Natural killer cell (primary cell): Measurements from ENCODE around the gene DSTYK. TPM values are rescaled to one million over a fixed set of nuclear protein-coding genes. Genes with fewer than 3 reads are reported as not detected.

Experiments used
- ATAC-seq, 3 donors: fragments of 150-1000 bp in 2 of 3; fragments of 200-7000 bp in 1 of 3; cut with Tn5 transposase; 1 replicate in 1 of 3; 2 replicates in 2 of 3; pipeline ENCODE4 v1.10.0; 2021; ENCODE audit warnings: mild to moderate bottlenecking in 2 of 3, moderate library complexity in 2 of 3
- DNase-seq, 2 donors: peaks; one replicate each; pipeline versions ENCODE4 v3.0.0 to v3.0.0-alpha.2; 2013 to 2021; ENCODE audit warnings: mixed read lengths in 1 of 2
- H3K27ac ChIP-seq: one replicate; pipeline ENCODE4 v1.5.1; 2013; ENCODE audit warnings: mild to moderate bottlenecking, low read length
- H3K27me3 ChIP-seq: one replicate; pipeline ENCODE4 v1.6.1; 2013; ENCODE audit warnings: low read length; ENCODE audit not compliant: control insufficient read depth, insufficient read depth
- H3K36me3 ChIP-seq: one replicate; pipeline ENCODE4 v1.6.1; 2013; ENCODE audit warnings: low read length; ENCODE audit not compliant: control insufficient read depth, insufficient read depth
- H3K4me1 ChIP-seq: one replicate; pipeline ENCODE4 v1.6.1; 2013; ENCODE audit warnings: low read length; ENCODE audit not compliant: control insufficient read depth, insufficient read depth
- H3K4me3 ChIP-seq: one replicate; pipeline ENCODE4 v1.5.1; 2013; ENCODE audit warnings: low read length
- H3K9me3 ChIP-seq: one replicate; pipeline ENCODE4 v1.6.1; 2013; ENCODE audit warnings: low read length; ENCODE audit not compliant: control insufficient read depth, insufficient read depth
- H3K27ac Mint-ChIP-seq, 2 donors: one replicate each; pipeline ENCODE4 v1.8.0; 2022; ENCODE audit warnings: mild to moderate bottlenecking in 2 of 2, mixed read lengths in 2 of 2, moderate library complexity in 1 of 2
- H3K27me3 Mint-ChIP-seq, 2 donors: one replicate each; pipeline ENCODE4 v1.8.0; 2022; ENCODE audit warnings: low read depth in 2 of 2, mixed read lengths in 2 of 2
- H3K36me3 Mint-ChIP-seq: one replicate; pipeline ENCODE4 v1.8.0; 2022; ENCODE audit warnings: mixed read lengths
- H3K4me1 Mint-ChIP-seq, 2 donors: one replicate each; pipeline ENCODE4 v1.8.0; 2022; ENCODE audit warnings: mixed read lengths in 2 of 2
- H3K4me3 Mint-ChIP-seq: one replicate; pipeline ENCODE4 v1.8.0; 2022; ENCODE audit warnings: mild to moderate bottlenecking, moderate library complexity, mixed read lengths
- H3K9me3 Mint-ChIP-seq, 2 donors: one replicate each; pipeline ENCODE4 v1.8.0; 2022; ENCODE audit warnings: mixed read lengths in 2 of 2
- CTCF ChIP-seq: fragments of 200-600 bp; IDR thresholded peaks from one replicate; pipeline ENCODE4 v1.8.0; 2022; ENCODE audit warnings: antibody characterized with exemption
- WGBS: methylation state at CpG from one replicate; pipeline ENCODE4 v1.1.7; 2013; ENCODE audit warnings: missing lambda C conversion rate; ENCODE audit not compliant: insufficient coverage; 5-methylcytosine and 5-hydroxymethylcytosine counted together
- intact Hi-C: fragments of 100-400 bp; cut with micrococcal nuclease; formaldehyde crosslinking; loops from one replicate; pipeline ENCODE4 v1.14.2; 2022
- total RNA-seq, 4 donors: library from RNA; stranded (reverse); fragments of 120-200 nt in 1 of 4; gene quantifications; one replicate each; pipeline versions ENCODE4 v1.2.3 to v1.2.4, GENCODE V29; 2013 to 2022

The DSTYK gene
- total RNA-seq, 3 donors from 2014 or later (not counting 1 experiment from before 2014, with no cell fraction given) = 9.9 to 17.5 (median 14.9) TPM

- H3K9me3 ChIP-seq = no peaks in the 10 kb centered on the region
- no peak for ATAC-seq
- Mint-ChIP-seq H3K36me3 (no peaks in the 10 kb centered on the region), H3K27ac (peak overlapping the region in 1 of 2 donors; percentile 42), H3K27me3 (no peaks in the 10 kb centered on the region), H3K4me3 (no peak overlapping the region), H3K9me3 (no peaks in the 10 kb centered on the region), H3K4me1 (peaks cover 6 to 11% of the 10 kb centered on the region in 2 donors)
- H3K4me1 ChIP-seq = peaks cover 13% of the 10 kb centered on the region
- H3K27ac ChIP-seq = no peak overlapping the region
- H3K27me3 ChIP-seq = no peaks in the 10 kb centered on the region
- no peak for TF ChIP-seq CTCF
- WGBS = 43% methylated on average over 1 of the region's 2 CpGs
- DNase-seq = no peak
- intact Hi-C loops = loop anchor here (5.0 kb wide), 1 partner anchor 115 kb away; no protein-coding TSS in a partner anchor
- H3K4me3 ChIP-seq = no peak overlapping the region
- peaks cover 8% of the 10 kb centered on the region for H3K36me3 ChIP-seq
Observed at GRCh38 chr1:205142102-205142469, 69.4 kb downstream of the DSTYK start.

GRCh38 chr1:205141236-205142101 is 70.0 kb downstream of the DSTYK start:
- H3K27me3 ChIP-seq = no peaks in the 10 kb centered on the region
- peak overlapping the region; percentile 17 for H3K4me3 Mint-ChIP-seq
- peaks cover 4% of the 10 kb centered on the region for H3K36me3 ChIP-seq
- peaks cover 13% of the 10 kb centered on the region for H3K4me1 ChIP-seq
- H3K27me3 Mint-ChIP-seq = no peaks in the 10 kb centered on the region
- no peaks in the 10 kb centered on the region for H3K9me3 ChIP-seq
- H3K27ac Mint-ChIP-seq = peak overlapping the region in 1 of 2 donors; percentile 42
- DNase-seq (peak; percentile 64 to 88), ATAC-seq (peak; percentile 90 to 96 (median 90))
- no peak overlapping the region for H3K4me3 ChIP-seq
- peaks cover 6 to 11% of the 10 kb centered on the region in 2 donors for H3K4me1 Mint-ChIP-seq
- intact Hi-C loops = loop anchor here (1.0 to 5.0 kb wide), 2 partner anchors 116 to 166 kb away; no protein-coding TSS in a partner anchor
- H3K9me3 Mint-ChIP-seq = no peaks in the 10 kb centered on the region
- WGBS = 25% methylated on average over 12 of the region's 12 CpGs
- H3K27ac ChIP-seq = no peak overlapping the region
- H3K36me3 Mint-ChIP-seq = no peaks in the 10 kb centered on the region
- TF ChIP-seq CTCF = peak; percentile 74

GRCh38 chr1:205140113-205140512 is 71.4 kb downstream of the DSTYK start:
- Mint-ChIP-seq H3K4me1 (peaks cover 6 to 11% of the 10 kb centered on the region in 2 donors), H3K4me3 (no peak overlapping the region), H3K27ac (no peak overlapping the region), H3K36me3 (no peaks in the 10 kb centered on the region), H3K9me3 (no peaks in the 10 kb centered on the region), H3K27me3 (no peaks in the 10 kb centered on the region)
- no peak overlapping the region for H3K4me3 ChIP-seq
- TF ChIP-seq CTCF = no peak
- ATAC-seq (no peak), DNase-seq (no peak)
- no peaks in the 10 kb centered on the region for H3K27me3 ChIP-seq
- intact Hi-C loops = loop anchor here (5.0 kb wide), 1 partner anchor 117 kb away; no protein-coding TSS in a partner anchor
- peaks cover 13% of the 10 kb centered on the region for H3K4me1 ChIP-seq
- no peaks in the 10 kb centered on the region for H3K36me3 ChIP-seq
- no peak overlapping the region for H3K27ac ChIP-seq
- no peaks in the 10 kb centered on the region for H3K9me3 ChIP-seq
- WGBS = 95% methylated on average over 4 of the region's 4 CpGs
